IMR-90 (cell line): ENCODE data around the gene MAP7. TPM values are rescaled to one million over a fixed set of nuclear protein-coding genes. Genes with fewer than 3 reads are reported as not detected.

Experiments
- ATAC-seq: fragments of 200-7000 bp; cut with Tn5 transposase; 2 replicates; pipeline ENCODE4 v1.9.1; 2020; ENCODE audit warnings: low read depth, mild to moderate bottlenecking, moderate library complexity
- BruUV-seq: library from RNA; stranded (reverse); fragments of 400-500 nt; replicated peaks from 2 replicates; lab custom pipeline; 2021; lab: Mats Ljungman, UMichigan
- CTCF ChIA-PET: fragments of 300-600 bp; formaldehyde crosslinking; extraction: SDS; loops from one replicate; lab custom pipeline; 2021; ENCODE audit warnings: antibody characterized with exemption; lab: Yijun Ruan, JAX
- POLR2A ChIA-PET: fragments of 300-600 bp; sonication (Branson Sonifier 250); formaldehyde crosslinking; loops from one replicate; lab custom pipeline; 2022; ENCODE audit warnings: antibody characterized with exemption; ENCODE audit not compliant: unreplicated experiment; lab: Charles Lee
- DNase-seq: peaks from one replicate; pipeline ENCODE4 v3.0.0; 2013
- H2AFZ ChIP-seq: replicated peaks from 2 replicates; pipeline ENCODE3; 2013; ENCODE audit warnings: low read length, mild to moderate bottlenecking; ENCODE audit not compliant: poor library complexity
- H2AK5ac ChIP-seq: 2 replicates; pipeline ENCODE4 v1.6.1; 2013; ENCODE audit warnings: low read depth, low read length, inconsistent platforms
- H2AK9ac ChIP-seq: replicated peaks from 2 replicates; pipeline ENCODE3; 2013; ENCODE audit warnings: mild to moderate bottlenecking, low read depth, low read length, moderate library complexity; ENCODE audit not compliant: poor library complexity
- H2BK120ac ChIP-seq: 2 replicates; pipeline ENCODE4 v1.6.1; 2013; ENCODE audit warnings: low read depth, low read length, inconsistent platforms
- H2BK15ac ChIP-seq: 3 replicates; pipeline ENCODE4 v1.6.1; 2013; ENCODE audit warnings: low read depth, low read length, inconsistent platforms
- H2BK20ac ChIP-seq: 2 replicates; pipeline ENCODE4 v1.6.1; 2013; ENCODE audit warnings: low read depth, mild to moderate bottlenecking, inconsistent platforms, low read length, moderate library complexity
- H2BK5ac ChIP-seq: 2 replicates; pipeline ENCODE4 v1.6.1; 2013; ENCODE audit warnings: mild to moderate bottlenecking, low read depth, low read length, inconsistent platforms; ENCODE audit not compliant: poor library complexity, severe bottlenecking
- H3K14ac ChIP-seq: replicated peaks from 2 replicates; pipeline ENCODE4 v1.6.1; 2013; ENCODE audit warnings: low read depth, low read length, inconsistent platforms
- H3K18ac ChIP-seq: 2 replicates; pipeline ENCODE4 v1.6.1; 2013; ENCODE audit warnings: low read depth, low read length, control low read depth
- H3K23ac ChIP-seq: 2 replicates; pipeline ENCODE4 v1.6.1; 2013; ENCODE audit warnings: low read depth, low read length, inconsistent platforms
- H3K27ac ChIP-seq: 2 replicates; pipeline ENCODE4 v1.5.1; 2013; ENCODE audit warnings: mild to moderate bottlenecking, control low read depth, low read length; ENCODE audit not compliant: insufficient read depth
- H3K27me3 ChIP-seq: 2 replicates; pipeline ENCODE4 v1.6.1; 2013; ENCODE audit warnings: low read length; ENCODE audit not compliant: control insufficient read depth, insufficient read depth
- H3K36me3 ChIP-seq: 2 replicates; pipeline ENCODE4 v1.6.1; 2013; ENCODE audit warnings: low read length, mixed read lengths; ENCODE audit not compliant: control insufficient read depth, insufficient read depth
- H3K4ac ChIP-seq: 2 replicates; pipeline ENCODE4 v1.6.1; 2013; ENCODE audit warnings: low read depth, low read length, inconsistent platforms
- H3K4me1 ChIP-seq: 2 replicates; pipeline ENCODE4 v1.6.1; 2013; ENCODE audit warnings: low read length, mixed read lengths; ENCODE audit not compliant: control insufficient read depth, insufficient read depth
- H3K4me2 ChIP-seq: 2 replicates; pipeline ENCODE4 v1.6.1; 2013; ENCODE audit warnings: low read depth, mild to moderate bottlenecking, control low read depth, low read length, moderate library complexity
- H3K4me3 ChIP-seq: 2 replicates; pipeline ENCODE4 v1.5.1; 2013; ENCODE audit warnings: low read depth, mild to moderate bottlenecking, control low read depth, low read length, moderate library complexity; ENCODE audit not compliant: insufficient read depth
- H3K56ac ChIP-seq: 2 replicates; pipeline ENCODE4 v1.6.1; 2013; ENCODE audit warnings: low read length, inconsistent platforms; ENCODE audit not compliant: insufficient read depth; ENCODE audit errors: extremely low read depth
- H3K79me1 ChIP-seq, 2 experiments: 2 replicates each; pipeline ENCODE4 v1.6.1; 2013; ENCODE audit warnings: low read length in 2 of 2, inconsistent platforms in 1 of 2, low read depth in 1 of 2
- H3K9ac ChIP-seq: 2 replicates; pipeline ENCODE4 v1.6.1; 2013; ENCODE audit warnings: low read depth, low read length, control low read depth
- H3K9me1 ChIP-seq: 2 replicates; pipeline ENCODE4 v1.6.1; 2013; ENCODE audit warnings: low read length, inconsistent platforms; ENCODE audit not compliant: insufficient read depth
- H3K9me3 ChIP-seq: 2 replicates; pipeline ENCODE4 v1.6.1; 2013; ENCODE audit warnings: low read length; ENCODE audit not compliant: control insufficient read depth, insufficient read depth
- H4K20me1 ChIP-seq: 2 replicates; pipeline ENCODE4 v1.6.1; 2013; ENCODE audit warnings: low read length, inconsistent platforms; ENCODE audit not compliant: insufficient read depth
- H4K5ac ChIP-seq: 2 replicates; pipeline ENCODE4 v1.6.1; 2013; ENCODE audit warnings: mild to moderate bottlenecking, low read depth, low read length, control low read depth
- H4K8ac ChIP-seq, 2 experiments: 2 replicates each; pipeline ENCODE4 v1.6.1; 2013; ENCODE audit warnings: low read depth in 2 of 2, low read length in 2 of 2, control low read depth in 1 of 2, inconsistent platforms in 1 of 2
- H4K91ac ChIP-seq: 2 replicates; pipeline ENCODE4 v1.6.1; 2013; ENCODE audit warnings: low read depth, low read length, inconsistent platforms; ENCODE audit not compliant: insufficient read depth
- BHLHE40 ChIP-seq: fragments of 150-350 bp; IDR thresholded peaks from 2 replicates; pipeline ENCODE4 v1.6.1; 2016; ENCODE audit warnings: mild to moderate bottlenecking, low read depth, low read length
- CEBPB ChIP-seq: IDR thresholded peaks from 2 replicates; pipeline ENCODE4 v1.6.1; 2012; ENCODE audit warnings: low read depth, low read length, improper control_type of control experiment
- CHD1 ChIP-seq: IDR thresholded peaks from 2 replicates; pipeline ENCODE4 v1.6.1; 2012; ENCODE audit warnings: low read depth, low read length, improper control_type of control experiment
- FOS ChIP-seq: fragments of 150-350 bp; IDR thresholded peaks from 2 replicates; pipeline ENCODE4 v1.6.1; 2016; ENCODE audit warnings: low read depth, low read length
- MAFK ChIP-seq: IDR thresholded peaks from 2 replicates; pipeline ENCODE4 v1.6.1; 2012; ENCODE audit warnings: low read depth, low read length, improper control_type of control experiment
- MAZ ChIP-seq: IDR thresholded peaks from 2 replicates; pipeline ENCODE4 v1.6.1; 2012; ENCODE audit warnings: low read depth, mild to moderate bottlenecking, low read length, improper control_type of control experiment, moderate library complexity, borderline replicate concordance
- MXI1 ChIP-seq: IDR thresholded peaks from 2 replicates; pipeline ENCODE4 v1.6.1; 2012; ENCODE audit warnings: low read depth, mild to moderate bottlenecking, low read length, moderate library complexity, borderline replicate concordance
- NFE2L2 ChIP-seq: fragments of 150-350 bp; IDR thresholded peaks from 2 replicates; pipeline ENCODE4 v1.6.1; 2016; ENCODE audit warnings: low read depth, mild to moderate bottlenecking, low read length
- POLR2A ChIP-seq: IDR thresholded peaks from 2 replicates; pipeline ENCODE4 v1.6.1; 2012; ENCODE audit warnings: mild to moderate bottlenecking, low read depth, low read length
- RAD21 ChIP-seq: IDR thresholded peaks from 2 replicates; pipeline ENCODE4 v1.6.1; 2012; ENCODE audit warnings: low read length, improper control_type of control experiment
- RCOR1 ChIP-seq: IDR thresholded peaks from 2 replicates; pipeline ENCODE4 v1.6.1; 2012; ENCODE audit warnings: mild to moderate bottlenecking, low read length, improper control_type of control experiment; ENCODE audit not compliant: insufficient replicate concordance
- RFX5 ChIP-seq: IDR thresholded peaks from 2 replicates; pipeline ENCODE4 v1.8.0; 2012; ENCODE audit warnings: low read depth, mild to moderate bottlenecking, low read length, moderate library complexity
- SMC3 ChIP-seq: fragments of 150-350 bp; IDR thresholded peaks from 2 replicates; pipeline ENCODE4 v1.6.1; 2016; ENCODE audit warnings: low read depth, mild to moderate bottlenecking, antibody characterized with exemption, low read length, moderate library complexity
- WGBS, 2 experiments: methylation state at CpG; one replicate each; pipeline versions ENCODE4 v1.1.5 to v1.1.7; 2013; ENCODE audit warnings: missing lambda C conversion rate in 2 of 2; ENCODE audit not compliant: insufficient read length in 1 of 2; ENCODE audit errors: extremely low coverage in 2 of 2; 5-methylcytosine and 5-hydroxymethylcytosine counted together
- dilution Hi-C: fragments of 300-500 bp; cut with HindIII; formaldehyde crosslinking; loops from one replicate; pipeline ENCODE4 v1.14.3; 2018; ENCODE audit warnings: low sequenced_read_pairs; ENCODE audit not compliant: unreplicated experiment
- in situ Hi-C: fragments of 300-500 bp; cut with MboI; formaldehyde crosslinking; loops from 3 replicates; pipeline ENCODE4 v1.14.3; 2019; ENCODE audit warnings: low sequenced_read_pairs, inconsistent platforms, mixed read lengths
- intact Hi-C: fragments of 100-400 bp; cut with micrococcal nuclease; formaldehyde crosslinking; loops from 2 replicates; pipeline ENCODE4 v1.10.0; 2022
- polyA plus RNA-seq, 3 experiments: library from polyadenylated mRNA; depleted of rRNA; stranded (reverse); fragments of >200 nt; gene quantifications; 2 replicates each; pipeline ENCODE4 v1.2.3, GENCODE V29; 2012; ENCODE audit warnings: low replicate concordance in 1 of 3
- total RNA-seq: library from RNA; depleted of rRNA; stranded (reverse); fragments of >200 nt; gene quantifications from 2 replicates; pipeline ENCODE4 v1.2.3, GENCODE V29; 2012
- TF ChIP-seq, protein P1 (sequence below): fragments of 150-350 bp; IDR thresholded peaks from 2 replicates; pipeline ENCODE4 v1.6.1; 2017; ENCODE audit warnings: mild to moderate bottlenecking, antibody characterized with exemption, low read length, low read depth
- TF ChIP-seq, protein P2 (sequence below): conservative IDR thresholded peaks from 2 replicates; pipeline ENCODE4 v1.5.1; 2012; ENCODE audit warnings: mild to moderate bottlenecking, low read depth, low read length, improper control_type of control experiment

Gene MAP7
- total and polyA plus RNA-seq, 2 of the 4 experiments (the other 2 are of a cell fraction) = 0.19 to 0.36 TPM

DNA sequence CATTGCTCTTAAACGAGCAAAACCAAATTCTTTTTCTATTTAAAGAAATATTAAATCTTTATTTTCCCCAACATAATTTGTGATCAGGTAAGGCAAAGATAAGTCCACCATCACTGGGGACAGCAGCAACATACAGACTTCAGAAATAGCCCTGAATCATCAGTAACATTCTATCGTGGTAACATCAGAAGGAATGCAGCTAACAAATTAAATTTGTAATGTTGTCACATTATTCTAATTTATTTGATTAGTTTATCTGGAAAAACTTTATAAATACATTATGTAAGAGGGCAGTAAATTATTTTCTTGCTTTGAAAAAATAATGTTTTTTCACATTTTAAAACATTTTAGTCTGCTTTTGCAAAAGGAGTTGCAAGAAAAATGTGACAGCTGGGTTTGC, 206.9 kb downstream of the MAP7 start:
- no CpG with 5 or more reads among the region's 2 CpGs for WGBS, 2 experiments
- no peak; the same call in 1 of the 2 replicates for ATAC-seq
- Histone ChIP-seq H2AFZ (no peak overlapping the region), H2AK5ac (no peak overlapping the region), H2BK15ac (no peak overlapping the region), H4K8ac (no peak overlapping the region), H2BK120ac (no peak overlapping the region), H3K9ac (no peak overlapping the region), H2BK20ac (no peak overlapping the region), H3K4me1 (no peaks in the 10 kb centered on the region), H3K9me1 (no peaks in the 10 kb centered on the region; the same call in 1 of the 2 replicates), H4K91ac (no peak overlapping the region), H4K5ac (no peak overlapping the region), H3K14ac (peak overlapping the region; percentile 14; the same call in 1 of the 2 replicates), H2AK9ac (no peak overlapping the region), H3K79me1 (no peaks in the 10 kb centered on the region), H3K9me3 (no peaks in the 10 kb centered on the region), H3K56ac (no peak overlapping the region), H2BK5ac (no peak overlapping the region), H3K27ac (no peak overlapping the region), H3K4ac (no peak overlapping the region), H3K4me2 (no peak overlapping the region), H3K4me3 (no peak overlapping the region), H3K27me3 (no peaks in the 10 kb centered on the region), H4K20me1 (no peaks in the 10 kb centered on the region), H3K23ac (no peak overlapping the region), H3K18ac (no peak overlapping the region), H3K36me3 (no peaks in the 10 kb centered on the region)
- ChIA-PET CTCF (interaction anchor here (1.8 kb wide), 1 partner anchor 35 kb away, joined by 4 read pairs; no protein-coding TSS in a partner anchor), POLR2A (no interaction called here)
- BruUV-seq = no TSS peak
- in situ Hi-C loops = no loop called here
- no peak for TF ChIP-seq CHD1
- no peak for TF ChIP-seq MAZ
- no peak for TF ChIP-seq MAFK
- no peak for TF ChIP-seq BHLHE40
- no peak for TF ChIP-seq MXI1
- TF ChIP-seq, protein P1, sequence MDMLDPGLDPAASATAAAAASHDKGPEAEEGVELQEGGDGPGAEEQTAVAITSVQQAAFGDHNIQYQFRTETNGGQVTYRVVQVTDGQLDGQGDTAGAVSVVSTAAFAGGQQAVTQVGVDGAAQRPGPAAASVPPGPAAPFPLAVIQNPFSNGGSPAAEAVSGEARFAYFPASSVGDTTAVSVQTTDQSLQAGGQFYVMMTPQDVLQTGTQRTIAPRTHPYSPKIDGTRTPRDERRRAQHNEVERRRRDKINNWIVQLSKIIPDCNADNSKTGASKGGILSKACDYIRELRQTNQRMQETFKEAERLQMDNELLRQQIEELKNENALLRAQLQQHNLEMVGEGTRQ = no peak
- no peak for TF ChIP-seq SMC3
- TF ChIP-seq RFX5 = no peak
- no peak for TF ChIP-seq NFE2L2
- no peak for TF ChIP-seq POLR2A
- no peak for TF ChIP-seq CEBPB
- TF ChIP-seq, protein P2, sequence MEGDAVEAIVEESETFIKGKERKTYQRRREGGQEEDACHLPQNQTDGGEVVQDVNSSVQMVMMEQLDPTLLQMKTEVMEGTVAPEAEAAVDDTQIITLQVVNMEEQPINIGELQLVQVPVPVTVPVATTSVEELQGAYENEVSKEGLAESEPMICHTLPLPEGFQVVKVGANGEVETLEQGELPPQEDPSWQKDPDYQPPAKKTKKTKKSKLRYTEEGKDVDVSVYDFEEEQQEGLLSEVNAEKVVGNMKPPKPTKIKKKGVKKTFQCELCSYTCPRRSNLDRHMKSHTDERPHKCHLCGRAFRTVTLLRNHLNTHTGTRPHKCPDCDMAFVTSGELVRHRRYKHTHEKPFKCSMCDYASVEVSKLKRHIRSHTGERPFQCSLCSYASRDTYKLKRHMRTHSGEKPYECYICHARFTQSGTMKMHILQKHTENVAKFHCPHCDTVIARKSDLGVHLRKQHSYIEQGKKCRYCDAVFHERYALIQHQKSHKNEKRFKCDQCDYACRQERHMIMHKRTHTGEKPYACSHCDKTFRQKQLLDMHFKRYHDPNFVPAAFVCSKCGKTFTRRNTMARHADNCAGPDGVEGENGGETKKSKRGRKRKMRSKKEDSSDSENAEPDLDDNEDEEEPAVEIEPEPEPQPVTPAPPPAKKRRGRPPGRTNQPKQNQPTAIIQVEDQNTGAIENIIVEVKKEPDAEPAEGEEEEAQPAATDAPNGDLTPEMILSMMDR = no peak
- no peak for TF ChIP-seq RAD21
- TF ChIP-seq FOS = no peak
- no peak for TF ChIP-seq RCOR1
- no peak for DNase-seq
- dilution Hi-C loops = no loop called here
- intact Hi-C loops = loop anchor here (10.0 kb wide), 1 partner anchor 452 kb away; the partner anchor contains the start of gene MAP3K5
